Spleen (tissue), 11 donors: ENCODE results near the gene SNRPD1. TPM values are rescaled to one million over a fixed set of nuclear protein-coding genes. Genes with fewer than 3 reads are reported as not detected.
"Not testable (repeated sequence)": the region's sequence is repeated elsewhere in the genome, so short reads cannot be mapped to it uniquely, and the experiment has no call there.

Experiments used
- DNase-seq: peaks from one replicate; pipeline ENCODE4 v3.0.0-alpha.2; 2020
- H3K27ac ChIP-seq, 8 donors: fragments of 200-600 bp; sonication (generic) in 7 of 8; 1 replicate in 4 of 8; 2 replicates in 4 of 8; pipeline versions ENCODE4 v1.5.0 to v1.8.0; 2016 to 2021; ENCODE audit warnings: inconsistent platforms in 4 of 8, mild to moderate bottlenecking in 4 of 8, moderate library complexity in 1 of 8
- H3K27me3 ChIP-seq, 7 donors: fragments of 200-600 bp; sonication (generic) in 6 of 7; replicated peaks in 1 of 7; 1 replicate in 4 of 7; 2 replicates in 3 of 7; pipeline versions ENCODE4 v1.5.0 to v1.8.0; 2016 to 2021; ENCODE audit warnings: inconsistent platforms in 3 of 7, mild to moderate bottlenecking in 1 of 7
- H3K36me3 ChIP-seq, 6 donors: fragments of 200-600 bp; sonication (generic) in 5 of 6; 1 replicate in 4 of 6; 2 replicates in 2 of 6; pipeline versions ENCODE4 v1.5.0 to v1.8.0; 2016 to 2021; ENCODE audit warnings: inconsistent platforms in 2 of 6
- H3K4me1 ChIP-seq, 6 donors: fragments of 200-600 bp; sonication (generic) in 5 of 6; 1 replicate in 3 of 6; 2 replicates in 3 of 6; pipeline versions ENCODE4 v1.5.0 to v1.8.0; 2016 to 2021; ENCODE audit warnings: inconsistent platforms in 3 of 6
- H3K4me3 ChIP-seq, 8 donors: fragments of 200-600 bp; sonication (generic) in 7 of 8; 1 replicate in 4 of 8; 2 replicates in 4 of 8; pipeline versions ENCODE4 v1.5.0 to v1.8.0; 2016 to 2021; ENCODE audit warnings: inconsistent platforms in 4 of 8, mild to moderate bottlenecking in 4 of 8, moderate library complexity in 2 of 8
- H3K9me3 ChIP-seq, 8 donors: fragments of 200-600 bp; sonication (generic) in 7 of 8; 1 replicate in 4 of 8; 2 replicates in 4 of 8; pipeline versions ENCODE4 v1.5.0 to v1.8.0; 2016 to 2021; ENCODE audit warnings: inconsistent platforms in 4 of 8
- CTCF ChIP-seq, 11 experiments: fragments of 200-600 bp in 7 of 11; fragments of 450-650 bp in 4 of 11; sonication (generic) in 4 of 11; IDR thresholded peaks in 8 of 11; conservative IDR thresholded peaks in 3 of 11; 1 replicate in 7 of 11; 2 replicates in 4 of 11; pipeline versions ENCODE4 v1.4.0 to v1.8.0; 2016 to 2021; ENCODE audit warnings: antibody characterized with exemption in 11 of 11, inconsistent platforms in 4 of 11, mild to moderate bottlenecking in 1 of 11
- POLR2A ChIP-seq, 3 donors: fragments of 450-650 bp; IDR thresholded peaks; one replicate each; pipeline ENCODE4 v1.5.1; 2017; ENCODE audit warnings: antibody characterized with exemption in 3 of 3, mild to moderate bottlenecking in 1 of 3
- POLR2AphosphoS5 ChIP-seq, 3 donors: sonication (generic); formaldehyde crosslinking; IDR thresholded peaks; one replicate each; pipeline ENCODE4 v1.5.1; 2017; ENCODE audit warnings: antibody characterized with exemption in 3 of 3
- WGBS, 5 donors: extraction: QIAGEN DNeasy Blood & Tissue Kit in 3 of 5; methylation state at CpG; one replicate each; pipeline versions ENCODE4 v1.1.5 to v1.1.7; 2013 to 2018; 5-methylcytosine and 5-hydroxymethylcytosine counted together
- intact Hi-C: fragments of 100-400 bp; cut with DNase I; formaldehyde crosslinking; loops from one replicate; pipeline ENCODE4 v1.15.0; 2023; ENCODE audit warnings: low total_unique reads
- polyA plus RNA-seq, 3 donors: library from polyadenylated mRNA; stranded (reverse); fragments of 200-250 nt; gene quantifications; one replicate each; pipeline ENCODE4 v1.2.1, GENCODE V29; 2013
- total RNA-seq, 7 donors: library from RNA; depleted of rRNA in 3 of 7; stranded (reverse); fragments of >200 nt in 3 of 7; fragmentation: NEBNext Ultra II Directional in 4 of 7; extraction: Animal tissue kit (Norgen Biotek cat#: 25700) in 4 of 7; gene quantifications; one replicate each; pipeline versions ENCODE4 v1.1.0 to v1.2.1, GENCODE V29; 2016 to 2021
- donor health status: healthy with polysubstance abuse.
- donor health status: DM: no; HTN: no; CAD: no; lungs with moderate emphysema.
- donor health status: DM: no; HTN: no; CAD: no.
- donor health status: Bipolar disorder and iron deficiency.
- donor health status: healthy.
- donor health status: DM: no; HTN: no; CAD: no.
- donor health status: DM: yes; HTN: yes; CAD: no.

SNRPD1 gene
- total and polyA plus RNA-seq, 10 donors = 5.6 to 52.6 (median 27.8) TPM

- Histone ChIP-seq H3K27me3 (no peaks in the 10 kb centered on the region), H3K27ac (no peak overlapping the region), H3K4me1 (no peaks in the 10 kb centered on the region), H3K36me3 (peaks cover 0 to 41% (median 1%) of the 10 kb centered on the region in 6 donors), H3K4me3 (no peak overlapping the region), H3K9me3 (no peaks in the 10 kb centered on the region)
- TF ChIP-seq POLR2A (IDR thresholded peaks at IDR 0.05) (no peak), POLR2AphosphoS5 (IDR thresholded peaks at IDR 0.05) (no peak), CTCF (IDR thresholded peaks at IDR 0.05 in 8 of 11, conservative IDR thresholded peaks at IDR 0.05 in 3 of 11) (no peak)
- no peak for DNase-seq
- intact Hi-C loops = no loop called here
- WGBS, 5 donors = 73 to 82% (median 75%) methylated on average over 9 of the region's 9 CpGs
These were observed 57.7 kb downstream of the SNRPD1 start for GRCh38 chr18:21669736-21670285.

GRCh38 chr18:21672521-21673267, 60.6 kb downstream of the SNRPD1 start:
- H3K36me3 ChIP-seq = peaks cover 0 to 51% (median 1%) of the 10 kb centered on the region in 6 donors
- no peak overlapping the region for H3K4me3 ChIP-seq
- DNase-seq = no peak
- intact Hi-C loops = no loop called here
- 83 to 98% (median 95%) methylated on average over 3 of the region's 3 CpGs for WGBS, 5 donors
- H3K4me1 ChIP-seq = no peaks in the 10 kb centered on the region
- H3K27me3 ChIP-seq = no peaks in the 10 kb centered on the region
- no peak for TF ChIP-seq POLR2A (IDR thresholded peaks at IDR 0.05)
- no peak for TF ChIP-seq CTCF (IDR thresholded peaks at IDR 0.05 in 8 of 11, conservative IDR thresholded peaks at IDR 0.05 in 3 of 11)
- TF ChIP-seq POLR2AphosphoS5 (IDR thresholded peaks at IDR 0.05) = no peak
- H3K9me3 ChIP-seq = no peaks in the 10 kb centered on the region
- H3K27ac ChIP-seq = no peak overlapping the region

- WGBS, 5 donors = 81 to 97% (median 87%) methylated on average over 8 of the region's 8 CpGs
- not testable (repeated sequence) for H3K4me3 ChIP-seq
These were observed 63.2 kb downstream of the SNRPD1 start for GRCh38 chr18:21675354-21675753.

GRCh38 chr18:21678859-21679258, 66.7 kb downstream of the SNRPD1 start:
- intact Hi-C loops = no loop called here

More at GRCh38 chr18:21675354-21675753, 63.2 kb downstream of the SNRPD1 start:
- H3K27ac ChIP-seq, DNase-seq, H3K4me1 ChIP-seq, H3K27me3 ChIP-seq, intact Hi-C loops, H3K9me3 ChIP-seq: not testable (repeated sequence)
- H3K36me3 ChIP-seq = peaks cover 0 to 56% (median 1%) of the 10 kb centered on the region in 6 donors

More at GRCh38 chr18:21678859-21679258, 66.7 kb downstream of the SNRPD1 start:
- H3K27ac ChIP-seq = peak overlapping the region in 2 of 8 donors; percentile 10 to 23
- H3K9me3 ChIP-seq = no peaks in the 10 kb centered on the region
- WGBS, 5 donors = 31 to 45% (median 35%) methylated on average over 1 of the region's 1 CpG
- peaks cover 0 to 32% (median 0%) of the 10 kb centered on the region in 6 donors for H3K36me3 ChIP-seq
- no peak overlapping the region for H3K4me3 ChIP-seq
- TF ChIP-seq POLR2A (IDR thresholded peaks at IDR 0.05) (no peak), POLR2AphosphoS5 (IDR thresholded peaks at IDR 0.05) (no peak), CTCF (IDR thresholded peaks at IDR 0.05 in 8 of 11, conservative IDR thresholded peaks at IDR 0.05 in 3 of 11) (no peak)
- H3K27me3 ChIP-seq = no peaks in the 10 kb centered on the region
- H3K4me1 ChIP-seq = peaks cover 0 to 30% (median 18%) of the 10 kb centered on the region in 6 donors
- no peak for DNase-seq
